NCI-H526 treated with DMSO at 0.1 percent for 48 hours (cell line): Measurements from ENCODE around the gene GABARAPL2.
A peak's percentile ranks its signal among the peaks of the same experiment; 100 is the strongest.

Experiments used
- DNase-seq: peaks from one replicate; lab custom pipeline; 2025; lab: John Stamatoyannopoulos, UW

The GABARAPL2 gene

DNA sequence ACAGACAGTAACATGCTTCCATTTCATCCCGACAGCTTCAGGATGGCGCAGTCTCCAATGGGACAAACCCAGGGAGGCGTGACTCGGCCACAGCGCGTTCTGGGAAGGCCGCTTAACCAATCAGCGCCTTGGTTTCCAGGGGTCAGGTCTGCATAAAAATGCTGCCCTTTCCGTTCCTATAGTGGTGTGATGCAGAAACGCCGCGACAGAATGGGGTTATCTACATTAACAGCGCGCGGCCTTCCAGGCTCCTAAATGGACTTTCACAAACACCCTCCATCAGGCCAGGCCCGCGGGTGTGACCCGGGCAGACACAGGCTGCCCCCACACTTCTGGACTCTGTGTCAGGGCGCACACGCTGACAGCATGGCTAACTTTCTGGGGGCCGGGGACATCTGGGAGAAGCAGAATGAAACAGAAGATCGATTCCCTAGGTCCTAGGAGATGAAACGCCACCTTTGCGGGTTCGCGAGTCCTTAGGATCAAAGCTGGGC, 10.9 kb upstream of the GABARAPL2 start:
- DNase-seq: peak; percentile 54

DNA sequence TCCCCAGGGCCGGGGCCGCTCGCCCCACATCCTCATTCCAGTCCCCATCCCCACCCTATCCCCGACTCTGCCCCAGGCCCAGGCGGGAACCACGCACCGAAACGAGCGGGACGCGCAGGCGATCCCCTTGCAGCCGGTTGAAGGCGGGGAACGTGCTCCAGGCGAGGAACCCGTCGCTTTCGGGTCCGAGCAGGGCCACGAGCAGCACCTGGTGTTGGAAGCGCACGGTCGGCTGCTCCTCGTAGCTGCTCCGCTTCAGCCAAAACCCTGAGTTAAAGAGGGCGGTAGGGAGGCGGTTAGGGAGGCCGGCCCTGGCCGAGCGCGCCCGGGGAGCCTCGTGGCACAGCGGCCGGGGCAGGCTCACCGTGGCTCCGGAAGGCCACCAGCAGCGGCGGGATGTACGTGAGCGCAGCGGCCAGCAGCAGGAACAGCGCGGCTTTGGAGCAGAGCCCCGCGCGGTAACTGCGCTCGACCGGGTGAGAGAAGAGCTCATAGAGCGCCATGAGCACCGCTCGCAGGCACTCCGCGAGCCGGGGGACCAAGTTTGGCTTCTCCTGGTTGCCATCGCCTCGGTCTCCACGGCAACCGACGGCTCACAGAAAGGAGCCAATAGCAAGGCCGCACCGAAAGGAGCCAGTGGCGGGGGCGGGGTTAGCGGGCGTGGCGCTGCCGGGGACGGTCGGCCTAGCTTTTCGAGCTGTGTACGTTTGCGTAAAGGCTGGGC, 10.3 kb upstream of the GABARAPL2 start, which contains the start of gene TMEM231:
Gene TMEM231 (minus strand): TSS at position 546 of the 724 bp plus-strand sequence. CDS start 43 bp downstream, at position 503.
- peak; percentile 73 for DNase-seq

DNA sequence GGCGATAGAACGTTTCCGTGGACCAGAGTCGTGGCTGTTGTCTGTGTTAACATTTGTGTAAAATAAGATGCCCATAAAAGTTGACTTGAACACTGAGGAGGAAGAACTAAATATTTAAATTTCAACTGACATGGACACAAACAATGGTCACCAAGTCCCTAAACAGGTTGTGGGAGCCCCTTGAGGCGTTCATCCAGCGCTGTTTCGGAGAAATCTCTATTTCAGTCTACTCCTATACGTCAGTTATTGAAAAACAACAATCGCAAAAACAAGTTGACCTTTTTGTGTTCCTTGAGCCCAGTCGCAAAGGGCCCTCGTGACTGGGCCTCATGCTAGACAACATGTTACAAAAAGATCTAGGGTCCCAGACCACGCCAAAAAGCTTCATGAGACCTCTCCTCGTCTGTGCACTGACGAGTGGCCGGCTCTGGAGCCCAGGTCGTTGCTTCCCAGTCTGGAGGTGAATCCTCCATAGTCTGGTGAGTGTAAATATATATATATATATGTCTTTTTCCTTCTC, 9.7 kb upstream of the GABARAPL2 start:
- no peak for DNase-seq

DNA sequence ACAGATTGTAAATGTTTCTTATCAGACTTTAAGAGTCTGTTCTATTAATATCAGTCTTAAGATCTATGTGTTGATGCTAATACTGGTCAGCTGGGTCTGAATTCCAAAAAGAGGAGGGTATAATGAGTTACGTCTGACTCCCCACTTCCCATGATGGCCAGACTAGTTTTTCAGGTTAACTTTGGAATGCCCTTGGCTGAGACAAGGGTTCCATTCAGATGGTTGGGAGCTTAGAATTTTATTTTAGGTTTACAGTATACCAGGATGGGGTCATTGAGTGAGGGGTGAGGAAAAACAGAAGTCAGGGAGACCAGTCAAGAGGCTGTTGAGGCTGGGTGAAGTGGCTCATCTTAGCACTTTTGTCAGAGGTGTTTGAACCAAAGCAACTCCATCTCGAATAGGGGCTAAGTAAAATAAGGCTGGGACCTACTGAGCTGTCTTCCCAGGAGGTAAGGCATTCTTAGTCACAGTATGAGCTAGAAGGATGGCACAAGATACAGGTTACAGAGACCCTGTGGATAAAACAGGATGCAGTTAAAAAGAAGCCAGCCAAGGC, 7.3 kb upstream of the GABARAPL2 start:
- DNase-seq: no peak

- no peak for DNase-seq
Measured at GRCh38 chr16:75559564-75560372, 6.4 kb upstream of the GABARAPL2 start.

DNA sequence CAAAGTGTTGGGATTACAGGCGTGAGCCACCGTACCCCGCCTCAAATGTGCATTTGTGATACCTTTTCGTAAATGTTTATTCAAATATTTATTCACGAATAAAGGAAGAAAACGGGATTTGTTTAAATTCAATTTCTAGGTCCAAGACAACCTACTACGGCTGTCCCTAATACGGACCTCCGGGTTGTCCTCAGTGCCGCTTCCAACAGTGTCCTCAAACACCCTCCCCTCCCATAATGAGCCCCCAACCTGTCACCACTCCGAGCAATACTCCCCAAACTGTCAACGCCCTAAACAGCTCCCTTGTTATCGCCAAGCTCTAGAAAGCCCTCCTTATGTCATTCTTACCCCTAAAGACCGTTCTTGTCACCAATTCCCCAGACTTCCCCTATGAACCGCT, 539 bp upstream of the GABARAPL2 start:
- DNase-seq: no peak

- no peak for DNase-seq
Measured at GRCh38 chr16:75566758-75567255, 628 bp downstream of the GABARAPL2 start.

DNA sequence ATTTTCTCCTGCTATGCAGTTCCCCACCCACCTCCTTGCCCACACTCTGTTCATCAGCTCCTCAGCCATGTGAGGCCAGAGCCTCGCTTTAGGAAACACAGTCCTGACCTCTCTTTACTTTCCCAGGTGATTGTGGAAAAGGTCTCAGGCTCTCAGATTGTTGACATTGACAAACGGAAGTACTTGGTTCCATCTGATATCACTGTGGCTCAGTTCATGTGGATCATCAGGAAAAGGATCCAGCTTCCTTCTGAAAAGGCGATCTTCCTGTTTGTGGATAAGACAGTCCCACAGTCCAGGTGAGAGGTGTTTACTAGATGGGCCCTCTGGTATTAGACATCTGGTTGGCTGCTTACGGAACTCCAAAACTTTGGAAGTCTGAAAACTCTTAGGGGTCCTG, 1.7 kb downstream of the GABARAPL2 start:
- DNase-seq: no peak

- no peak for DNase-seq
Measured at GRCh38 chr16:75570396-75571065, 4.4 kb downstream of the GABARAPL2 start.

DNA sequence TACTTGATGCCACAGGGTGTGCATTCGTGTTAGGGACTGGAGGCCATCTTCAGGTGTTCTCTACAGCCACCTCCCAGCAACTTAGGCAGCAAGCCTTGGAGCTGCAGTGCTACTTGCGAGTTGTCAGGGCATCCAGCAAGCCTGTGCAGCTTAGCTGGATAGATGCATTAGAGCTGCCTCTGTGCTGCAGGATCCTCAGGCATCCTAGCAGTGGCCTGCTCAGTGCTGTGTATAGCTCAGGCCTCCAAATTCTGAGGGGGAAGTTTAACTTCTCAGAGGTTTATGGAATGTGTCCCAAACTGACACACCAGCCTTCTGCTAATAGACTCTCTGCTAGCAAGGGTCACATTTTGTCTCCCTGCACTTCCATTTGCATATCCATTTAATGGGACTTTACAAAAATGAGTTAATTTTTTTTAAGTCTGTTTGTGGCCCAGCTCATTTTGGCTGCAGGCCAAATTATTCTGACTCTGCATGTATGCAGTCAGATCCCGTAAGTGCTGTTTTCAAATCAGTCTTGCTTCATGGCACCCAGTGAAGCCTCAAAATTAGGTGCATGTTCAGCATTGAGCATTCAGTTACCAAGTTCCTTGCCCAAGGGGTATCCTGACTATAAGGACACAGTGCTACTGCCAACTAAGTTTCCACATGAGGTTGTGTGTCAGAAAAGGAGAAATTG, 6.8 kb downstream of the GABARAPL2 start:
- no peak for DNase-seq

DNA sequence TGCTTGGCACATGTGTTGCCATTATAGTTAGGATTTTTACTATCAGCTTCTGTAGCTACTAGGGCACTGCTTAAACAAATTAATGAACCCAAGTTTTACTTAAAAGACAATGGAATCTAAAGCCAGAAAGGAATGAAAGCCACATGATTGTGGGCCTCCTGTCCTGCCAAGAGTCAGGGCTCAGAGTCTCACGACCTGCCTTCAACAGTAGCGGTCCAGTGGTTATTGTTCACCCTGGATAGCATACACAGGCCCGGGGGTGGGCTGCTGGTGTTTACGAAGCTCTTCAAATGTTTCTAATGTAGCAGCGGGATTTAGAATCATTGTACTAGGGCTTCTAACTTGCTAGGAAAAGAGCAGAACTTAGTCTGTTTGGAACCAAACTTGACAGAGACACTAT, 7.8 kb downstream of the GABARAPL2 start:
- DNase-seq: no peak

GRCh38 chr16:75575958-75576357, 9.8 kb downstream of the GABARAPL2 start:
- no peak for DNase-seq

- DNase-seq: no peak
Measured at GRCh38 chr16:75576384-75576811, 10.2 kb downstream of the GABARAPL2 start.

DNA sequence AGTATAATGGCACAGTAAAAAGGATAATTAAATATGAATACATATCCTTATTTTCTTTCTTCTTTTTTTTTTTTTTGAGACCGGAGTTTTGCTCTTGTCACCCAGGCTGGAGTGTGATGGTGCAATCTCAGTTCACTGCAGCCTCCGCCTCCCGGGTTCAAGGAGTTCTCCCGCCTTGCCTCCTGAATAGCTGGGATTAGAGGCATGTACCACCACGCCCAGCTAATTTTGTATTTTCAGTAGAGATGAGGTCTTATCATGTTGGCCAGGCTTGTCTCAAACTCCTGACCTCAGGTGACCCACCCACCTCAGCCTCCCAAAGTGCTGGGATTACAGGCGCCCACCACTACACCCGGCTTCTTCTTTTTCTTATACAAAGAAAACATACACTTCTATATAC, 12.0 kb downstream of the GABARAPL2 start:
- DNase-seq: no peak

DNA sequence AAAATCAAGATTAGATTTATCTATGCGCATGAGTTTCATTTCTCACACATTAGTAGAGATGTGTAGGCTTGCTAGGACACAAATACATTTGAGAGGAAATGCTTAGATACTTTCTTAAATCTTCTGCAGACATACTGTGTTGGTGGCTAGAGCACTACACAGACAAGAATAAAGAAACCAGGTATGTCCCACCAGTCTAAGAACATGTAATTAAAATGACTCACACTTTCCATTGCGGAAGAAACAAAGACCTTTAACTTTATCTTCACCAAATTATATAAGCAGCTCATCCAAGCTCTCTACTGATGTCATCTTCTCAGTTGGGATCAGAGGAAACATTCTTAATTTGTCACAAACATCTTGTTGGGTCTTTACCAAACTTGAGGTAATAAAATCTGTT, 12.5 kb downstream of the GABARAPL2 start:
- DNase-seq: no peak

- no peak for DNase-seq
Measured at GRCh38 chr16:75579281-75579834, 13.2 kb downstream of the GABARAPL2 start.

GRCh38 chr16:75584108-75584507, 17.9 kb downstream of the GABARAPL2 start:
- DNase-seq: no peak

- no peak for DNase-seq
Measured at GRCh38 chr16:75588716-75589115, 22.5 kb downstream of the GABARAPL2 start.

DNA sequence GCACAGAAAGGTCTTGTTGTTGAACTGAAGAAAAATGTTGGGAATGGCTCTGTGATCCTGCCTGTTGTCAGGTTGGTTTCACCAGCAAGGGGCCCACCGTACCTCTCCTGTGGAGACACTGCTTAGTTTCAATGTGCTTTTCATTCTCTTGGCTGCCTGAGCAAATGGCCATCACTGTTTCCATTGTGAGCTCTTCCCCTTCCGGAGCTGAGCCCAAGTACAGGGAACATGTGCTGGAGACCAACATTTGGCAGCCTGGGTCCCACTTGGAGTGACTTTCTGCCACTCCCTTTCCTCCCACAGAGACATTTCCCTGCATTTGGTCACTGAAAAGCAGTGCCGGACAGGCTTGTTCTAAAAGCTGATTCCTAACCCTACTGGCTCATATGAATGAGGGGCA, 23.1 kb downstream of the GABARAPL2 start:
- DNase-seq: no peak

- no peak for DNase-seq
Measured at GRCh38 chr16:75590920-75591843, 25.0 kb downstream of the GABARAPL2 start.
